NCI-H82 treated with DMSO at 0.1 percent for 48 hours (cell line): Measurements from ENCODE around the gene BFSP1.
A peak's percentile ranks its signal among the peaks of the same experiment; 100 is the strongest.

Experiments
- DNase-seq: peaks from one replicate; lab custom pipeline; 2025; ENCODE audit not compliant: unreplicated experiment; lab: John Stamatoyannopoulos, UW

Gene BFSP1

GRCh38 chr20:17530716-17531664 lies at the start of gene BFSP1:
TSS of gene BFSP1 (minus strand) at chr20:17531379. CDS start at chr20:17531329, 50 bp downstream.
- peak; percentile 13 for DNase-seq

- no peak for DNase-seq
Measured at GRCh38 chr20:17580895-17581294, 49.7 kb upstream of the BFSP1 start.

GRCh38 chr20:17579369-17580039 lies 48.3 kb upstream of the BFSP1 start:
- DNase-seq, result no peak

GRCh38 chr20:17576215-17576614 lies 45.0 kb upstream of the BFSP1 start:
- no peak for DNase-seq

GRCh38 chr20:17573463-17573862 lies 42.3 kb upstream of the BFSP1 start:
- DNase-seq, result no peak

GRCh38 chr20:17572034-17572638 lies 41.0 kb upstream of the BFSP1 start:
- no peak for DNase-seq

GRCh38 chr20:17571153-17571527 lies 40.0 kb upstream of the BFSP1 start:
- no peak for DNase-seq

GRCh38 chr20:17570347-17571152 lies 39.4 kb upstream of the BFSP1 start:
- no peak for DNase-seq

GRCh38 chr20:17569616-17570346 lies 38.6 kb upstream of the BFSP1 start, which contains the start of gene DSTN:
TSS of gene DSTN (plus strand) at chr20:17570075. CDS start at chr20:17570209, 134 bp downstream.
- DNase-seq, result peak; percentile 49

GRCh38 chr20:17568972-17569521 lies 37.9 kb upstream of the BFSP1 start:
- DNase-seq, result peak; percentile 11

GRCh38 chr20:17568045-17568788 lies 37.0 kb upstream of the BFSP1 start:
- no peak for DNase-seq

- DNase-seq, result no peak
Measured at GRCh38 chr20:17566345-17566744, 35.2 kb upstream of the BFSP1 start.

GRCh38 chr20:17565169-17565845 lies 34.1 kb upstream of the BFSP1 start:
- DNase-seq, result no peak

GRCh38 chr20:17562804-17563305 lies 31.7 kb upstream of the BFSP1 start:
- no peak for DNase-seq

GRCh38 chr20:17560344-17561074 lies 29.3 kb upstream of the BFSP1 start:
- no peak for DNase-seq

GRCh38 chr20:17559338-17559737 lies 28.2 kb upstream of the BFSP1 start:
- no peak for DNase-seq

- DNase-seq, result no peak
Measured at GRCh38 chr20:17558941-17559304, 27.7 kb upstream of the BFSP1 start.
